Measurements from ENCODE around the gene YIPF3.
A peak's percentile ranks its signal among the peaks of the same experiment; 100 is the strongest.
"Not testable (repeated sequence)": the region's sequence is repeated elsewhere in the genome, so short reads cannot be mapped to it uniquely, and the experiment has no call there.

Gene YIPF3

DNA sequence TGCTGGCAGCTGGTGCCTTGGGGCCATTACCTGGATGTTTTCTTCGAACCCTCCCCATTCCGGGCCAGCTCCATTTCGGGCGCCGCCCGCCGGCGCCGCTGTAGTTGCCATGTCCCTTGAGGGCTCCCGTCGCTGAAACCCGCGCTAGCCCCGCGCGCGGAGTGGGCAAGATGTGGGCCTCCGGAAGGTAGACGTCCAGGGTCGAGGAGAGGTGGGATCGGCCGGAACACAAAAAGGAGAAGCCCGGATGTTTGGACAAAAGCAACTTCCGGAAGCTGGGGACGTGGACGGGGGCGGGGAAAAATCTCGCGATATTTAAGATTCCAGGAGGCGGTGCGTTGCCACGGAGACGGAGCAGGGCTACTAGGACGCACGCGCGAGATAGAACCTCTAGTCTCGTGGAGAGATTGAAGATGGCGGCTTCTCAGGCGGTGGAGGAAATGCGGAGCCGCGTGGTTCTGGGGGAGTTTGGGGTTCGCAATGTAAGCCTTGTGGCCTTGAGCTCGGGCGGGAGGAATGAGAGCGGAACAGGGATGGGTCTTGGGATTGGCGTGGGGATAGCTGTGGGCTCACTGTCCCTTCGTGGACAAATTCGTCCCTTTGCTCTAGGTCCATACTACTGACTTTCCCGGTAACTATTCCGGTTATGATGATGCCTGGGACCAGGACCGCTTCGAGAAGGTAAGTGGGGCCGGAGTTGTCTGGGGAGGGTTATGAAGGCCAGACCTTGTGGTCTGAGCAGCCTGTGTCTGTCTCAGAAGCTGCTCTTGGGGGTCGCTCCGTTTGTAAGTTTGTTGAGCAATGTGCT lies at the start of gene YIPF3, which contains the start of gene POLR1C:
Gene YIPF3, minus strand, starts transcription at position 230 of the 808 bp plus-strand sequence. Its CDS starts 119 bp downstream, at position 111.
Gene POLR1C, plus strand, starts transcription at position 393 of the 808 bp plus-strand sequence. Its CDS starts 21 bp downstream, at position 414.
- peak; percentile 97 for DNase-seq

DNA sequence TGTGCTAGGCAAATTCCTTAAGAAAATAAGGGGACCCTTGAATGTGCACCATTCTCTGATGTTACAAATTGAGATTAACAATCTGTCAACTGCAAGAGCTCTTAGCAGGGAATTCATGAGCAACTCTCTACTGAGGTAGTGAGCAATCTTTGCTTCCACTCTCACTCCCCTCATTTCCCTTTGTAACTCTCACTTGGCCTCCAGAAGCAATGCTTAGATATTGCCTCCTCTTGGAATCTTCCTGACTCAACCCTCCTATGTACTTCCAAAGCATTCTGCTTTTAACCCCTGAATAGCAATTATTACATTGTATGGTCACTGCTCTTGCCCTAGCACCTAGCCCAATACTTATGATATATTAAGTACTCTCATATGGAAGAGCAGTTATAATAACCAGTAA lies 42.6 kb upstream of the YIPF3 start:
- DNase-seq = no peak

DNA sequence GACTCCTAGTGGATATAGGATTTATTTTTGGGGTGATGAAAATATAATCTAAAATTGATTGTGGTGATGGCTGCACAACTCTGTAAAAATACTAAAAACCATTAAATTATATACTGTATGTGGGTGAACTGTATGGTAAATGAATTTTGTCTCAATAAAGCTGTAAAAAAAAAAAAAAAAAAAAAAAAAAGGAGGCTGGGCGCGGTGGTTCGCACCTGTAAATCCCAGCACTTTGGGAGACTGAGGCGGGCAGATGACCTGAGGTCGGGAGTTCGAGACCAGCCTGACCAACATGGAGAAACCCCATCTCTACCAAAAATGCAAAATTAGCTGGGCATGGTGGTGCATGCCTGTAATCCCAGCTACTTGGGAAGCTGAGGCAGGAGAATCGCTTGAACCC lies 40.9 kb upstream of the YIPF3 start:
- DNase-seq = not testable (repeated sequence)

DNA sequence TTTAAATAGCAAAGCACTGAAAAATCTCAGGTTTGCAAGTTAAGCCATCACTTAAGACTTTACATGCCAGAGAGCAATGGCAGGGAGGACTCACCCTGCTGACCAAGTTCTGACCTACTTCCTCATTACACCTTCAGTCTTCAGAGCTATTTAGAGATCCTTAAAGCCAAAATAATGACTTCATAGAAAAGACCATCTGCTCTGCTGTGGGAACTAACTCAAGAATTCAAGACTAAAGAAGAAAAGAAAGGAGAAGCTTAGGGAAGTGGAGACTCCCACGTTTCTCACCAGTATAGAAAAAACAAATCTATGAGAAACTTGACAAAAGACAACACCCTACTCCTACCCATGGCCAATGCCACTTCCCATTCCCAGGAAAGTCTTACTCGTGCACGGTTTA lies 30.5 kb upstream of the YIPF3 start:
- no peak for DNase-seq

DNA sequence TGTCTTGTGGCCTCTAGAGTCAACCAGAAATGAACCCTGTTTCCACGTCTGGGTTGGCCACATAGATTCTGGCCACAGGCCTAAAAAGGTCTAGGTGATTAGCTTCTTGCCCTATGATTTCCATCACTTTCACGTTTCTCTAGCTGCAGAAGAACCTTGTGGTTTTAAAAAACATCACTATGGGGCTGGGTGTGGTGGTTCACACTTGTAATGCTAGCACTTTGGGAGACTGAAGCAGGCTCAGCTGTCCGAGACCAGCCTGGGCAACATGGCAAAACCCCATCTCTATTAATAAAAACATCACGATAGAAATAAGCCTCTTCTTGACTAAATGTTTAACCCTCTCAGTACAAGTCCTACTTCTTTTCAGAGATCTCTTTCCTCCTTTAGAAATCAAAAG lies 27.7 kb upstream of the YIPF3 start:
- DNase-seq = no peak

DNA sequence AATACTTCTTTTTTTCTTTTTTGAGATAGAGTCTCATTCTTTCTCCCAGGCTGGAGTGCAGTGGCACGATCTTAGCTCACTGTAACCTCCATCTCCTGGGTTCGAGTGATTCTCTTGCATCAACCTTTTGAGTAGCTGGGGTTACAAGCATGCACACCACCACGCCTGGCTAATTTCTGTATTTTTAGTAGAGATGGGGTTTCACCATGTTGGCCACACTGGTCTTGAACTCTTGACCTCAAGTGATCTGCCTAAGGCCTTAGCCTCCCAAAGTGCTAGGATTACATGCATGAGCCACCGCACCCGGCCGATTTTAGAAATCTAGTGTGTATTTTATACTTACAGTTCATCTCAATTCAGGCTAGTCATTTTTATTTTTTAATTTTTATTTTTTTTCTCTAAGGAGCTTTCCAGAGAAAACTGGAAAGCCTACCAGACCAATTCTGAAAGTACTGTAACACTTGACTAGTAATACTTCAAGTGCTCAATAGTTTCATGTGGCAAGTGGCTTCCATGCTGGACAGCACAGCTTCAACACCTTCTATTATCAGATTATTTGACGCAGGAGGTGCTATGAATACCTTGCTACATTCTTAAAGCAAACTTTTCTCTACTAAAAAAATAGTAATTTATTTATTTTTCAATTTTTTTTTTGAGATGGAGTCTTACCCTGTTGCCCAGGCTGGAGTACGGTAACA lies 25.2 kb upstream of the YIPF3 start:
- no peak for DNase-seq

DNA sequence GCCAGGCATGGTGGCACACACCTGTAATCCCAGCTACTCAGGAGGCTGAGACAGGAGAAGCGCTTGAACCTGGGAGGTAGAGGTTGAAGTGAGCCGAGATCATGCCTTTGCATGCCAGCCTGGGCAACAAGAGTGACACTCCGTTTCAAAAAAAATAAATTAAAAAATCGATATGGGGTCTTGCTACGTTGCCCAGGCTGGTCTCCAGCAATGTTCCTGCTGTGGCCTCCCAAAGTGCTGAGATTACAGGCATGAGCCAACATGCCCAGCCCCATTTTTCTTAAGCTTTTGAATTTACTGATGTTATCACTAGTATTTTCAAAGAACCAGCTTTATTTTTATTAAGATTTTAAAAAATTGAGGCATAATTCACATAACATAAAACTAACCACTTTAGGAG lies 23.8 kb upstream of the YIPF3 start:
- no peak for DNase-seq

DNA sequence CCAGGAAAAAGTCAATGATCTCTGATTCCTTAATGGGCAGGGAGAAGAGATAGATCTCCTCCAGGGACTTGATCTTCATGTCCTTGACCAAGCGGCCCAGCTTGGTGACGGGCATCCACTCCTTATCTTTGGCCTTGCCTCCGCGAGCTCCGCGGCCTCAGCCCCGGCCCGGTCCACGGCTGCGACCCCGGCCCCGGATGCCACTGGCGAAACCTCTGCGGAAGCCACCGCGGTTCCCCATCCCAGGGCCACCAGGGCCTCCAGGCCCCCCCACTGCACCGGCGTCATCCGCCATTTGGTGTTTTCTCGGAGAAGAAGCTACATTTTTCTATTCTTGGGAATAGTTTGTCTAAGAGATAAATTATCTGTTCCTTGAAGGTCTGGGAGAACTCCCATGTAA lies 22.7 kb upstream of the YIPF3 start:
- DNase-seq = not testable (repeated sequence)

DNA sequence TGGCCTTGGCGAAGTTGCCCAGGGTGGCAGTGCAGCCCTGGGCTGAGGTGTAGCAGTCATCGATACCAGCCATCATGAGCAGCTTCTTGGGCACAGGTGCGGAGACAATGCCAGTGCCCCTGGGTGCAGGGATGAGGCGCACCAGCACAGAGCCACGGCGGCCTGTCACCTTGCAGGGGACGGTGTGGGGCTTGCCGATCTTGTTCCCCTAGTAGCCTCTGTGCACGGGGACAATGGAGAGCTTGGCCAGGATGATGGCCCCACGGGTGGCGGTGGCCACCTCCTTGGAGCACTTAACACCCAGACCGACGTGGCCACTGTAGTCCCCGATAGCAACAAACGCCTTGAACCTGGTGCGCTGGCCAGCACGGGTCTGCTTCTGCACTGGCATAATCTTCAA lies 22.3 kb upstream of the YIPF3 start:
- DNase-seq = not testable (repeated sequence)

DNA sequence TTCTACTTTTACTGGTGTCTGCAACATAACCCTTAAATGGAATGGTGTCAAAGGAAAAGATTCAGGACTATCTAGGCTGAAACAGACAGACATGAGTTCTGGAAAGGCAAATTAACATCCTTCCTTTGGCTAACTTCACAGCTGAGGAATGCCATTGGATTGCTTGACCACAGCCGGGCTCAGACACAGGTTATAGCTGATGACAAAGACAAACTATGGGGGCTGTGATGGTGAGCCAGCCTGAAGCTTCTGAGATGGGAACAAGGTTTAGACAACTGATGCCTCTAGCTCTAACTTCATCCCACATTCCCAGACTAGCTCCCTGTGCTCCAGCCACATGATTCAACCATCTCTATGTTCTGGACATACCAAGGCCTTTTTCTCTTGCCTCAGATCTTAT lies 15.5 kb upstream of the YIPF3 start:
- DNase-seq = no peak

DNA sequence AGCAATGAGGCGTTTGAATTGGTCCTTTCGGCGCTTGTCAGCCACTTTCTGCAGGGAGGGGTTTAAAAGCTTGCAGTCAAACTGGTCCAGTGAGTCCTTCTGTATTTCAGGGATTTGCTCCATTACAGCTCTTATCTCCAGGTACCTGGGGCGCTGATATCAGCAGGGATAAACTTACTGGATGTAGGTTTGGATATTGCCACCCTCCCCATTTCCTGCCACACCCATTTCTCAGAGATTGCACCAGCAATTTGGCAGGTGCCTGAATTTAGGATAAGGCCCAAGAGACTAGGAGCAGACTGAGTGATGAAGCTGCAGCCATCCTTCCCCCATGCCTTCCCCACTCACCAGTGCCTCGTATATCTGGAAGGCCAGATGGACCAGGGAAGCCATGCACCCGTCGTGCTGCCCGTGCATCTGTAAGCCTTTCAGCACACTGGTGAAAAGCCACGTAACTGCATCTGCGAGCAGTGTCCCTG lies 7.8 kb upstream of the YIPF3 start:
- DNase-seq = no peak

DNA sequence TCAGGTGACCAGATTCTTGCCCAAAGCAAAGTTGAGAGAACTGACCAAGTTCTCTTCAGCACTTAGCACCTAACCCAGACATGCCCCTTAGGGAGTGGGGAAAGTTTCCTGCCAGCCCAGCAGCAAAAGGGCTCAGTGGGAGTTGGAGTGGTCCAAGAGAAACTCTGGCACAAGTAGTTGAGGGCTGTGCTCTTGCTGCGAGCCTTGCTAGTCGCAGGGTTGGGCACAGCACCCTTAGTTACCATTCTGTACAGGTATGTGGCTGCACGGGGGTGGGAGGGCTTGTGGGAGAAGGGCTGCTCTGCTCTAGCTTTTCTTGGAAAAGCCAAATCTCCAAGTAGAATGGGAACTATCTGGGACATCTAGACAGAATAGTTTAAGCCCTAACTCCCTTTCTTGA lies 6.6 kb upstream of the YIPF3 start:
- DNase-seq = no peak

DNA sequence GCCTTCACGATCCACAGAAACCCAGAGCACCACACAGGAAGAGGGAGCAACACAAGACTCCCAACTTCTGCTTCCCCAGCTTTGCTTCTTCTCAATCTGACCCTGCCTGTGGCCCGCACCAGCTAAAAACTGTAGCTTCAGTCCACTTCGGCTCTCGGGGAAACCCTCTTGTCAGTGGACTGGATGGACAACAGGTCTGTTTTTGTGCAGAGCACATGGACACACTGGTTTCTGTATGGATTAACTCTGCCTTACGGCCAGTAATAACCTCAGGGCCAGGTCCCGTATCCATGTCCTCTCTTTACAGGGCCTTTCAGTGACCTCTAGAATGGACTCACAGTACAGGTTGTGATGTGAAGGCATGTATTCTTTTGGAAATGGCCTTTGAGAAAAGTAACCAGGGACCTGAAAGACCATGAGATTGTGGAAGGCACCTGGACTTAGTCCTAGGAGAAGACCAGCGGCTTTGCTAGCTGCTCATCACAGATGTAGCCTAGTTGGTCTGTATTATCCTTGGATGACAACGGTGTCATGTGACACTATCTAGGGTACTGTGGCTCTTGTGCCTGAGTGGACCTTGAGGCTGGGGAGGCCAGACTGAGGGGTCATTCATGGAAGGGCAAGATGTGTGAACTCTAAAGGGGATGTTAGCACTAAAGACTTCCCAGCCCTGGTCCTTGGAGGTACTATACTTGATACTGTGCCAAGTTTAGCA lies 6.0 kb upstream of the YIPF3 start:
- DNase-seq = no peak

DNA sequence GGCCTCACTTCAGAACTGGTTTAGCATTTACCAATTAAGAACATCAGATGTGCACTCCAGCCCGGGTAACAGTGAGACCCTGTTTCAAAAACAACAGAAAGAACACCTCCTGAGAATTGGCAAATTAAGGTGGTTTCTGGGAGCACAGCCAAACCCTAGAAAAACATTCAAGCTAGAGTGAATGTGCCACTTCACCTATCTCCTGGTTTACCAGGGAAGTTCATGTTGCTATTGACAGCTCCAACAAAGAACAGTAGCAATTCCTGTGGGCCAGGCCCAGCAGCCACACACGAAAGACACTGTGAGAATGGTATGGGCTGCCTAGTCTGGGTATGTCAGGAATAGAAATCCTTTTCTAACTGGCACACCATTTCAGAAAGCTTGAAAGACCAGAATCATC lies 5.1 kb upstream of the YIPF3 start:
- no peak for DNase-seq

DNA sequence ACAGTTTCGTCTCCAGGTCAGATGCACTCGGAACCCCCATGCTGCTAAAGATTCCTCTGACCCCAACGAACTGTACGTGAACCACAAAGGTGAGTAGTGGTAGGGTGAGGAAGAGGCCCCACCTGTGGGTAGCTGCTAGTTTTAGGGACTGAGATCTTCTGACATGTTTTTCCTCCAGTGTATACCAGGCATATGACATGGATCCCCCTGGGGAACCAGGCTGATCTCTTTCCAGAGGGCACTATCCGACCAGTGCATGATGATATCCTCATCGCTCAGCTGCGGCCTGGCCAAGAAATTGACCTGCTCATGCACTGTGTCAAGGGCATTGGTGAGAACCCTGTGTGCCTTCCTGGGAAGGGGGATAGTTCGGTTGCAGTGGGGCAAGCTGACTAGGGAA lies 3.4 kb upstream of the YIPF3 start:
- no peak for DNase-seq

DNA sequence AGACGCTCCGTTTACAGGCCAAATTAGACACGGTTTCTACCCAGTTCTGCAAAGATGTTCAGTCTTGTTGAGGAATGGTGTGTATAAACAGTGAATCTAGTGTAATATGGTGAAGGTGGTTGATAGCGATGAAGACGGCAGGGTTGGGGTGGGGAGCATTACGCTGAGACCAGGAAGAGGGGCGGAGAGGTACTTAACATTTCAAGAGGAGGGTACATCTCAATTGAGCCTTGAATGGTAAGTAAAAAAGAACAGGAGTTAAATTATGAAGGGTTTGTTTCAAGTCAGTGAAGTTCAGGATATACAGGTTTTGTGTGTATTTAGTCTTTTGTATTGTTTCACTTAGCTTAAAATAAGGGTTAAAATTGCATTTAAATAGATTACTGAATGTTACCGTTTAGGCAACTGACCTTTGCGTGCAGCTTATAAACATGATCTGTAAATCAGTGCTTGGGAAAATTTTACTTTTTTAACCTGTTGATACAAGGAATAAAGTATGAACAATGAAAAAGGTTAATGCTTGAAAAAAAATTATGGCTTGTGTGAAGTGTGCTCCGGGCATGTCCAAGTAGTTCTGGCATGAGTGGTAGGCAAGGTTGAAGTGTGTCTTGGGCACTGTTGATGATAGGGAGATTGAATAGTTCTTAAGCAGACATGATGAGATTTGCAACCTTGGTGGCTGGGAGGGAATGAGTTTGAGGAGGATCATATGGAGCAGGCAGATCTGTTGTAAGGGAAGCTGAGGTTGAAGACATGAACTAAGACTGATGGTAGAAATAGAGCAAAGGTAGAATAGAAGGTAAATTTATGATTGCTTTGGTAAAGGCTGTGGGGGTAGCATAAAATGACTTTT lies 1.0 kb upstream of the YIPF3 start:
- no peak for DNase-seq

DNA sequence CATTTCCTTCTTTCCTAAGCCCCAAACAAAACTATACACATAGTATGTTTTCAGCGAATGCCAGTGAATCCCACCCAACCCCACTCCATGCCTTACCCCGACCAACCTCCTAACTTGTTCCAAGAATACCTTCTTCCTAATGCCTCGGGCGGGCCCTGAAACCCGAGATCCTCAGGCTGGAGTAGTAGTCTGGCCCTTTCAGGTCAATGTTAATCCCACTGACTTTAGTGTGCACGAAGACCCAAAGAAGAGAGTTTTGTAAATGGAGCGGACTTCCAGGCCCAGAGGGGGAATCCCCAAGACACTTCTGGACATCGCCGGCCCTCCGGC lies 394 bp downstream of the YIPF3 start:
- DNase-seq = no peak

DNA sequence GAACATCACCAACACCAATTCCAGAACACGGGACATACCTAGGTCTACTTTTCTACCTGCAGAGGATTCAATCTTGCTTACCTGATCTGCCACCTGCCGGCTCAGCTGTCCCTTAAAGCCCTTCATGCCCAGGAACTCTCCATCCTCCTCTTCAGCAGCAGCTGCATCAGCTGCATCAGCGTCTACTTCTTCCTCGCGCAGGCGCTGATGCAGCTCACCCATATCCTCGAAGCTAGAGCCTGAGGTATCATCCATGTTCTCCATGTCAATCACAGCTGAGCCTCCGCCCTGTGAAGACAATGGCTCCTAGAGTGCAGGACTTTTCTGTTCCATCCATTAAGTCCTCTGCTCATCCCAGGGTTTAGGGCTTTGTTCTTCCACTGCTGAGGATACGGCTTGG lies 918 bp downstream of the YIPF3 start:
- DNase-seq = no peak

DNA sequence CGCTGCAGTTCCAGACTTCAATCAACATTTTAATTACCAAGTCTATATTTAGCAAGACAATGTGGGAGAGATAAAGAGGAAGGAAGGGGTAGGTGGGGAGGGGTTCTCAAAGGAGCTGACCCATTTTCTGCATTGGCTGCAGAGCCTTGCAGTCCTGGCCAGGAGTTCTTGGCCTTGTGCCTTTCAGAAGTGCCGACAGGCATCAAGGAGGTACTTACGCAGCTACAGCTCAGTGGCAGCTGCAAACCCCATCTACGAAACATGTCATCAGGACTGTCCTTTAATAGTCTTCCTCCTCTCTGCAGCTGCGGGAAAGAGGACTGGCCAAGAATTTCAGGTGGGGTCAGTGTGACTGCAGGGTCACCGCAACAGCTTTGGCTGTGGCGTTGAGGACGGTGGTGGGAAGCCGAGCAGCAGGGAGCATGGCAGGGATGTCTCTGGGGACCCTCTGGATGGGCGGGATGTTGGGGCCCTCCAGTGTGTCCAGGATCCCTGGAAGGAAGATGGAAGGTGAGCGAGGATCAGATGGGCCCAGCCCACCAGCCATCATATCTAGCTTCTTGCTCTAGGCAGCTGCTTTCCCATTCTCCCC lies 4.8 kb downstream of the YIPF3 start:
- DNase-seq = no peak

DNA sequence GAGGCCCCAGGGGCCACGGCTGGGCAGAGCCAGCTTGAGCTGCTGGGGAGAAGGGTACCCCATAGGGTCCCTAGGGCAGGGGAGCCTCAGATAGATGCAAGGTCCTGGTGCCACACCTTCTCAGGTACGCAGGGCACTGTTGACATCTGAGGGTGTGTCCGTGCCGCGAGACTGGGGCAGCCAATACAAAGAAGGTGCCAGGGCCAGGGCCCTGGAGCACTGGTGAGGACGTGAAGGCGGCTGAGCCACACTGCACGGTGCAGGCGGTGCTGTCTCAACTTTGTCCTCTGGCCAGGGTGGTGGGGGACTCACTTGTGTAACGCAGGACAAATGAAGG lies 5.9 kb downstream of the YIPF3 start:
- no peak for DNase-seq

DNA sequence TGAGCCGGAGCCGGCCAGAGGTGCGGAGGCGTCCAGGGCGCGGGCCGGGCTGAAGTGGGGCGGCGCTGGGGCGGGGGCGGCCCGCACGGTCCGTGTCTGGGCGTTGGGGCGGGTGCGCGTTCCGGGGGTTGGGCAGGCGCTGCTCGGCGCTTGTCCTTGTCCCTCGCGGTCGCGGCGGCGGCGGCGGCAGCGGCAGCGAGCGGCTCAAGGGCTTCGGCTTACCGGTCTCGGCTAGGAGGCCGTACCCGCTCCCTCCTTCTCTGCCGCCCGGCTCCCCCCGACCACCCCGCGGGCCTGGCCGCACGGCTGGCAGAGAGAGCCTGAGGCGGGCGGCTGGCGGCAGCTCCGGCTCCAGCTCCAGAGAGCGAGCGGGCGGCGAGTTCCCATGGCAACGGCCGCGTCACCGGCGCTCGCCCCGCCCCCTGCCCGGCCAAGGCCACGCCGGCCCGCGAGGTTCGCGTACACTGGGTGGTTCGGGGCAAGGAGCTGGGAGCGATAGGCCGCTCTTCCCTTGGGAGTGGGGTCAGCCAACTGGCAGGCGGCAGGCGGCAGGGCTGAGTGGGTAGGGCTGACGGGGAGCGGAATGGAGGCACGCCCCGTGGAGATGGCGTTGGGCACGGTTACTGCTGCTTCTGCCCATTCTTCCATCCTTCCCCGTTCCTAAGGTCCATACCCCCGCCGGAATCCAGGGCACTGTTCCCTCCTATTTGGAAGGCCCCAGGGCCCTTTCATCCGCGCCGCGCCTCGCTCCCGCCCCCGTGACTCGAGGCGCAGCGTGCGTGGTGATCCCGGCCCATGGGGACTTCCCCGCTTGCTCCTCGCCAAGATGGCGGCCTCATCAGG lies 6.5 kb downstream of the YIPF3 start, which contains the start of gene LRRC73:
Gene LRRC73, minus strand, starts transcription at position 363 of the 843 bp plus-strand sequence. CDS start 561 bp downstream, outside the sequence.
- peak; percentile 91 for DNase-seq
